ENCODE data around the gene ARID5B. TPM values are rescaled to one million over a fixed set of nuclear protein-coding genes. Genes with fewer than 3 reads are reported as not detected.

ARID5B gene
- total RNA-seq, 1 donor: 162 TPM

DNA sequence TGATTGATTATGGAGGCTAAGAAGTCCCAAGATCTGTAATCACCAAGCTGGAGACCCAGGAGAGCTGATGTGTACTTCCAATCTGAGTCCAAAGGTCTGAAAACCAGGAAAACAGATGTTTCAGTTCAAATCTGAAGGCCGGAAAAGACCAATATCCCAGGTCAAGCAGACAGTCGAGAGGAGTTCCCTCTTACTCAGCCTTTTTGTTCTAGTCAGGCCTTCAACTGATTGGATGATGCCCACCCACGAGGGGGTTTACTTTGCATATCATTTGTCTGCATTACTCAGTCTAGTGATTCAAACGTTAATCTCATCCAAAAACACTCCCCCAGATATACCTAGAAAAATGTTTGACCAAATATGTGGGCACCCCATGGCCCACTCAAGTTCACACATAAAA is 7.4 kb upstream of the ARID5B start:
- TF ChIP-seq, protein P1, sequence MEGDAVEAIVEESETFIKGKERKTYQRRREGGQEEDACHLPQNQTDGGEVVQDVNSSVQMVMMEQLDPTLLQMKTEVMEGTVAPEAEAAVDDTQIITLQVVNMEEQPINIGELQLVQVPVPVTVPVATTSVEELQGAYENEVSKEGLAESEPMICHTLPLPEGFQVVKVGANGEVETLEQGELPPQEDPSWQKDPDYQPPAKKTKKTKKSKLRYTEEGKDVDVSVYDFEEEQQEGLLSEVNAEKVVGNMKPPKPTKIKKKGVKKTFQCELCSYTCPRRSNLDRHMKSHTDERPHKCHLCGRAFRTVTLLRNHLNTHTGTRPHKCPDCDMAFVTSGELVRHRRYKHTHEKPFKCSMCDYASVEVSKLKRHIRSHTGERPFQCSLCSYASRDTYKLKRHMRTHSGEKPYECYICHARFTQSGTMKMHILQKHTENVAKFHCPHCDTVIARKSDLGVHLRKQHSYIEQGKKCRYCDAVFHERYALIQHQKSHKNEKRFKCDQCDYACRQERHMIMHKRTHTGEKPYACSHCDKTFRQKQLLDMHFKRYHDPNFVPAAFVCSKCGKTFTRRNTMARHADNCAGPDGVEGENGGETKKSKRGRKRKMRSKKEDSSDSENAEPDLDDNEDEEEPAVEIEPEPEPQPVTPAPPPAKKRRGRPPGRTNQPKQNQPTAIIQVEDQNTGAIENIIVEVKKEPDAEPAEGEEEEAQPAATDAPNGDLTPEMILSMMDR (IDR thresholded peaks at IDR 0.05; ENCODE audit: insufficient read depth, low read depth, low read length): no peak
- no peak for DNase-seq (ENCODE audit: low read depth)
- H3K4me3 ChIP-seq (ENCODE audit: low read depth, low read length): no peak overlapping the region

DNA sequence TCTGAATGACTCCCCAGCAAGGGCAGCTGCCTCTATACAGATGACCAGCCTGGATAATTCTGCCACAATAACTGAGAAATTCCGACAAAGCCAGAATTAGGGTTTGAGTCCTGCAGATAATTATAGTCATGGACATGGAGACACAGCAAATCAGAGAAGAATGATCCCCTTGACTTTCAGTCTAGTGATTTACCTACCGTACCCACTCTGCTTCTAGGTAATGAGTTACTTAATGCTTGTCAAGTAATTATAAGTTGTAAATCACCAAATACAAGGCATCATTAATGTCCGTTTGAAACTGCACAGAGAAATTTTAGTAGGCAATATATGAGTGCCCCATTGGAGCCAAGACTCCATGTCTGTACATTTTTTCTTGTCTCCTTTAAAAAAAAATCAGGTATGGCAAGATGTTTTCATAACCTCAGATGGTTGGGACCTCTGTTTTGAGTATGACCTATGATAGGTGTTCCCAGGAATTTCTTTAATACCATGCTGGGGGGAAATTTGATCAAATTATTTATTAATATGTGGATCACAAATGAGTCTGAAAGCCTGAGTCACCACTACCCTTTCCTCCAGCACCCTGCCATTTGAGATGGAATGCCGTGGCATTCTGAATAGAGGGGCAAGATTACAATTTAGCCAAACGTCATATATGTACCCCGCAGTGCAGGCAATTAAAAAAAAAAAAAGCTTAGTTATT is 5.5 kb upstream of the ARID5B start:
- DNase-seq (ENCODE audit: low read depth): no peak
- TF ChIP-seq, protein P1 (IDR thresholded peaks at IDR 0.05; ENCODE audit: insufficient read depth, low read depth, low read length): no peak
- no peak overlapping the region for H3K4me3 ChIP-seq (ENCODE audit: low read depth, low read length)

DNA sequence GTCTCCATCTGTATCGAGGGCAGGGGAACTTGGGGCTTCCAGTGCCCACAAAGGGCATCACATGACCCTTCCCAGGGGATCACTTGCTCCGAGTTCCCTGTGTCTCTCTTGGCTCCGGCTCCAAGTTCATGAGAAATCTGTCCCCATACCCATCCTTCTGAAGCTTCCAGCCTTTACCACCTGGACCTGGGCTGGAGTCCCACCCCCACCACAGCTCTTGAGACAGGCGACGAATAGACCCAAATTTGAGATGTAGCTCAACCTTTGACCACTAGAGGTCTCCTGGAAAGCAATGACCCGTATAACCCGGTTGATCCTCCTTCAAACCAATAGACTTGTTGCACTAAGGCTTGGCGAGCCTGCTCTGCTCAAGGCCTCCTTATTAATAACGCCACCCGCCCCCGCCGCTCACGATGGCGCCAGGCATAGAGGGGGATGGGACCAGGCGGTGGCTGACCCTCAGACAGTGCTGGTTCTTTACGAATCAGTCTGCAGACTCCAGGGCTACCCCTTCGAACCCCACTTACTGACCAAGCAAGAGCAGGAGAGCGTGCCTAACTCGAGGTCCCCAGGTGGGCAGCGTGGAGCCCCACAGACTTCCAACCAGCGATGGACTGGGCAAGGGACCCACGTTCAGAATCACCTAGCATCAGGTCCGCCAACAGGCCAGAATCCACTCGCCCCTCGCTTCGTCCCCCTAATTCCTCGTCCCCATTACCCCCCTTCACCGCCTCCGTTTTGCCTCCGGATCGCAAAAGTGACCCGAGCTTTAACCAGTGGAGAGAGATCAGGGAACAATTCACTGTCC is 4.4 kb upstream of the ARID5B start:
- TF ChIP-seq, protein P1 (IDR thresholded peaks at IDR 0.05; ENCODE audit: insufficient read depth, low read depth, low read length): peak; percentile 78
- peak; percentile 69 for DNase-seq (ENCODE audit: low read depth)
- peak overlapping the region; percentile 24 for H3K4me3 ChIP-seq (ENCODE audit: low read depth, low read length)

DNA sequence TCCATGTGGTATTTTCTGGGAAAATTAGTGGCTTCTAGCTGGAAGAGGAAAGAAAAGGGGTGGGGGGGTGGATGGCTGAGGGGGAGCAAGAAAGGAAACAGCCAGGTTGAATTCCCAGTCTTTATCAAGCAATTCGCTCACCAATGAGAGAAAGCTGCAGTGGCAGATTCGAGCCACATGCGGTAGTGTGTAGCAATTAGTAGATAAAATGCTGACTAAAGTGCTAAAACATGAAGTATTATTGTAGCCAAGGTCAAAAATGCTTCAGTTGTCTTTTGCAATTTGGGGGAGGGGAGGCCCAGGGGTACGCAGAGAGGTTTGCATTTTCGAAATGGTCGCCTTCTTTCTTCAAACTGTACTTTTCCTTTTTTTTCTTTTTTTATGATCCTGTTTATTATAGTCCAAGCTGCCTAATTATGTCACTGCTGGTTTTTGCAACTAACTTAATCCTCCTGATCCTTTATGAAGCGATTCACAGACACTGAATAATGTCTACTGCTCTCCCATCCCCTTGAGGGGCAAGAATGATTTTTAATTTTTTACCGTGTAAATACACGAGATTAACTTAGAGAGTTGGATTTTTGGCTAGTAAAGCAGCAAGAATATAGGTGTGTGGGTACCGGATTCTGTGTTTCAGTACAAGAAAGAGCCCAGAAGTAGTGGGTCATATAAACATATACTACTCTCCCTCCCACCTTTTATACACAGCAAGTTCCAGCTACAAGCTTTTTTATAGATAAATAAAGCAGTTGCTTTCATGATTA is 3.6 kb upstream of the ARID5B start:
- peak; percentile 64 for DNase-seq (ENCODE audit: low read depth)
- TF ChIP-seq, protein P1 (IDR thresholded peaks at IDR 0.05; ENCODE audit: insufficient read depth, low read depth, low read length): peak; percentile 36
- peak overlapping the region; percentile 24 for H3K4me3 ChIP-seq (ENCODE audit: low read depth, low read length)

DNA sequence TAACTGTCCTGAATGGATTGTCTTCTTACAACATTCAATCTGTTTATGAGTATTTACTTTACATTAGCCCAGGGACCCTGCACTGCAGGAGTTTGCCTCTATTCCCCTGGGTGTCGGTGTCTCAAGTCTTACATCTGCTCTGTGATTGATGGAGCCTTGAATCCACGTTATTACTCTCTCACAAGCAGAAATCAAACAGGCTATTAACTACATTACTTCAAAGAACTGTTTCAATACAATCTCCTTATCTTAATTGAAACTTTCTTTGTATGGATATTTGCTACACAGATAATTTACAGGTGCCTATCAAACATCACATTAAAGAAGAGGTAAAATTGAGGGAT is 3.1 kb upstream of the ARID5B start:
- TF ChIP-seq, protein P1 (IDR thresholded peaks at IDR 0.05; ENCODE audit: insufficient read depth, low read depth, low read length): no peak
- no peak for DNase-seq (ENCODE audit: low read depth)
- no peak overlapping the region for H3K4me3 ChIP-seq (ENCODE audit: low read depth, low read length)

DNA sequence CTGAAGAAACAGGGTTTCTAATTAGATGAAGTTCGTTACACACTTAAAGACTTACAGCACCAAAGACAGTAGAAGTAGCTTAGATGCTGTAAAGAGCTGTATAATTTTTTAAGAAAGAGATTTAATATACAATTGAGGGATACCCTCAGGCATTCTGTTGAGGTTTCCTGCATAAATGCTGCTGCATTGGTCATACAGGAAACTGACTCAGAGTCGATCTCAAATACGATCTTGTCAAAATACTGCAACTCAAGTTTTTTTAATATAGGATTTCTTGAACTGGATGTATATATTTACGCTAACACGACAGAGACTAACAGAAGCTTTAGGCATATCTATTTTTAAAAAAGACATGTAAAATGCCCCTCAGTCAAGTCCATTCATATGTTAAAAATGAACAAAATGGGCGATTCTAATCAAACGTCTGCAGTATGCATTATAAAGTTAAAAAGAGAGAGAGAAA is 2.4 kb upstream of the ARID5B start:
- TF ChIP-seq, protein P1 (IDR thresholded peaks at IDR 0.05; ENCODE audit: insufficient read depth, low read depth, low read length): no peak
- peak; percentile 66 for DNase-seq (ENCODE audit: low read depth)
- H3K4me3 ChIP-seq (ENCODE audit: low read depth, low read length): peak overlapping the region; percentile 92

Measured in fibroblast of villous mesenchyme (primary cell).